Measurements from ENCODE around the gene KRT4.
"Not testable (repeated sequence)": the region's sequence is repeated elsewhere in the genome, so short reads cannot be mapped to it uniquely, and the experiment has no call there.

The KRT4 gene

DNA sequence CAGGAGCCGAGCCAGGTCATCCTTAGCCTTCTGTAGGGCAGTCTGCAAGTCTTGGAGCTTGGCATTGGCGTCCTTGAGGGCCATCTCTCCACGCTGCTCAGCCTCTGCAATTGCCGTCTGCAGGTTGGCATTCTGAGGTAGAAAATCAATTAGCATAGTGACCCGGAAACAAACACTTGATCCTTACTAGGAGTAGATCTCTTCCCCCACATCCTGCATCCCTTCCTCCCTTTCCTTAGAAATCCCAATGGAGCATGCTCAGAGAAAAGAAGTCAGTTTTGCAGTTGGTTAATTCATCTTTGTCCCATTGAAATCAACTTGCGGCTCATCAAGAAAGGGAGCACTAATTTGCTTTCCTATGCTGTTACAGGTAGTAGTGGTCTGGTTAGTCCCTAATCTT, 42.8 kb downstream of the KRT4 start:
- DNase-seq = no peak

DNA sequence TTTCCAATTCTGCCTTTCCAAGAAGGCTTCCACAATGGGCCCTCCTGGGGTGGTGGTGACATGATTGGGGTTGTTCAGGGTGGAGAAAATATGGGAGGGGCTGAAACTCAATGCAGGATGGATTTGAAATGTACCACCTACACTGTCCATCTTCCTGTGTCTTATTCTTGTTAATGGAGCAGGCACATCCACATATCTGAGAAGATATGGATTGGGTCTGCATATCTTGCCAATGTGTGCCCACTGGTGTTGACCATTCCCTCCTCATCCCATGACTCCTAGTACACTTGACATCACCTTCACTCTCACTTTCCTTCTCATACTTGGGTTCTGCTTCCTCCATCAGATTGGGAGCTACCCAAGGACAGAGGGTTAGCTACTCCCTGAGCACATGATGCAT, 44.0 kb downstream of the KRT4 start:
- DNase-seq = no peak

DNA sequence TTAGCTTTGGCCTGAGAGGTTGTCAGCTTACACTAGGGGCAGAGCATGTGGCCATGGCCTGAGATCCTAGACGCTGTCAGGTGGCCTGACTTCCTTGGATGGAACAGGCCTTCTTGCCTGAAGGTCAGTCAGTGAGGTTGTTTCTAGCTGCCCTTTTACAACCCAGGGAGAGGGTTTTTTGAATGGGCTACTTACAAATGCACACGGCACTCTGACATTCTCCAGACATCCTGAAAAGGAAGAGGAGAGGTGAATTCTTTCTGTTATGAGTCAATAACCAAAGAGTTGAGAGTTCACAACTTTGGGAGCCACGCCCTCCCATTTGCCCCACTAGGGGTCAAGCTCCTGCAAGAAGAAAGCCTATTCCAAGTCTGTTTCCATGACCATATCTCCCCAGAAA, 44.6 kb downstream of the KRT4 start:
- DNase-seq = no peak

DNA sequence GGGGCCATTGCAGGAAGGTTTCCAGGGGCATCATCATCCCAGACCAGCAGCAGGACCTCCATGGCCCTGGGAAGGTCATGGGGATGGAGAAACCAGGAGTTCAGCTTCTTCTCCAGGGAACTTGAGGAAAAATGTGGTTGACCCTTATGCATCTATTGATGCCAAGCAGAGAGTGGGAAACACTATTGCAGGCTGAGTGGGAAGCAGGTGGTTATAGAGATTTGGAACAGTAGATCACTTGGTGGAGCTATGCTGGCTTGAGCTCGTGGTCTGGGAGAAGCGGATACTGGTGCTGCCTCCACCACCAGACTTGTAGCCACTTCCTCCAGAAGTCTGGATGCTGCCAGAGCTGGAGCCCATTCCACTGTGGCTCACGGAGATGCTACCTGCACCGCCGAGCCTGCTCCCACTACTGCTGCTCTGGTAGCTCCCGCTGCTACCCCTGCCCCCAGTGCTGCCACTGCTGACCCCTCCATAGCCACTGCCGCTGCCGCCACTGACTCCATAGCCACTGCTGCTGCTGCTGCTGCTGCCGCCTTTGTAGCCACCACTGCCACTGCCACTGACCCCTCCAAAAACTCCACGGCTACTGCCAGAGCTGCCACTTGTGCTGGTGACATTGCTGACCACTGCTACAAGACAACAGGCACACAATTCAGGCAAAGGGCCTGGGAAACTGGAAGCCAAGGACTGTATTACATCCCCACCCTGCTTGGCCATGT, 45.3 kb downstream of the KRT4 start:
- DNase-seq = no peak

DNA sequence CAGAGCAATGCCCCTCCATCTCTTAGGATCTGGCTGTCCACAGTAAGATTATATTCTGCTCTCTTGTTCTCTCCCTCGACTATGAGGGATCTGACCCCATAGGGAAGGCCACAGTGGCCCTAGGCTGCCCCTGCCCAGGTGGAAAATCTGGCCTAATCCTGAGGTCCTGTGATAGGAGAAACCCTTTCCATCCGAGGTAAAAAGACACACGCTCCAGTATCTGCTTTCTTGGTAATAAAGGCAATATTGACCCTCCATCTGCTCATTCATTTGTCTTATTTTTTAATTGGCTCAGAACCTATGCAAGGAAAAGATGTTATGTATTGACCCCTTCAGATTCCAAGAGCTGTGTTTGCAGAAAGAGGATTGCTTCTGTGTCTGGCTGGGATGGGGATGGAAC, 46.5 kb downstream of the KRT4 start:
- DNase-seq = no peak

DNA sequence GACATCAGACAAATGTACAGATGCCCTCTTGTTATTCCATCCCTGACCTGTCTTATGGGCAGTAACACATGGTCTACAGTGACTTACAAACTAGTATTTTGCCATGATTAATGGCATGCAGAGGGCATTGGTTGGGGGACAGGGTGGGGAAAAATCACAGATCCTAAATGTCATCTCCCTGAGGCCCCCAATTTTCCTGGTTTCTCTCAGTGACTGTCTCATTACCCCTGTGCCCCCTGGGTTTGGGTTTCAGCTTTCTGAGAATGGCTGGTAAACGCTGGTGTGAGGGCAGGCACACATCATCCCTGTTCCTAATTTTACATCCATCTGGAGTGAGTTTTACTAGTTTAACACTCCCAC, 46.9 kb downstream of the KRT4 start:
- DNase-seq = no peak

DNA sequence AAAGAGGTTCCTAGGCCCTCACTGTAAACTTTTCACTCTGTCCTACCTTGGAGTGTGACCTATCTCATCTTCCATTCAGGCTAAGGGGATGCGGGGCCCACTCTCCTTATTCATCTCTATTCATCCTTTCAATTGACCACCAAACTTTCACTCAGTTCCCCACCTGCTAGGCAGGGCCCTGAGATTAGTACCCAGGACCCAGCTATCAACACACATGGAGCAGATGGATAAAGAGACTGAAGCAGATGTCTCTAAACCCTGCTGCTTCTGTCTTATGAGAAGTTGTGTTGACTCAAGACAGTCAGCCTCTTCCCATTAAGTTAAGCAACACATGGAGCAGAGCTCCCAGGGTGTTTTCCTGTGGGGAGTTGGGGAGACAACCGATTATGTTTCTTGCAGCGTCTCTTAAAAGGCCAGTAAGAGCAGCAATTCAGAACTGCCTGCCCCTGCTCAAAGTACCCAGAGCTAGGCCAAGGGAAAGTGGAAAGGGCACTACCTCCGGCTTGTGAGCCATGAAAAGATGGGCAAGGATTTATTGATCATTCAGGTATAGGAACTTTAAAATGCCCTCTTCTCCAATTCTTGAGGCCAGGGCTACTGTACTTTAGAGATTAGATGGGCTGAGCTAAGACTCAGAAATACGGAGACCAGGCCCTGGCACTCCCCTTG, 47.4 kb downstream of the KRT4 start:
- DNase-seq = no peak

DNA sequence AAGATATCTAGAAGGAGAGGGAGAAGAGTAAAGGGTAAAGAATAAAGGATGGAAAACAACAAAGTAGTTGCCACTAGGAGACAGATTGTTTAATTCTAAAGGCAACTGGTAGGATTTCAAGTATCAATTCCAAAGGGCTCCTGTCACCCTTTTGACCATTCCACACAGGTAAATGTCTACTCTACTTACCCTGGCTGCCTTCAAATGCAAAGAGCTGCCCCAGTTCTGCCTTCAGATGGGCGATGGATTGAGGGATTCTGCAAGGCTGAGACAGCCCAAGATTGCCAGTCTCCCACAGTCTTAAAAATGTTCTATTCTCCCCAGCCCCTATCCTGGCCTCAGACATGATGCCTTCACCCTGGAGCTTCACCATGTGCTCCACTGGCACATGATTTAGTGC, 48.2 kb downstream of the KRT4 start:
- no peak for DNase-seq

DNA sequence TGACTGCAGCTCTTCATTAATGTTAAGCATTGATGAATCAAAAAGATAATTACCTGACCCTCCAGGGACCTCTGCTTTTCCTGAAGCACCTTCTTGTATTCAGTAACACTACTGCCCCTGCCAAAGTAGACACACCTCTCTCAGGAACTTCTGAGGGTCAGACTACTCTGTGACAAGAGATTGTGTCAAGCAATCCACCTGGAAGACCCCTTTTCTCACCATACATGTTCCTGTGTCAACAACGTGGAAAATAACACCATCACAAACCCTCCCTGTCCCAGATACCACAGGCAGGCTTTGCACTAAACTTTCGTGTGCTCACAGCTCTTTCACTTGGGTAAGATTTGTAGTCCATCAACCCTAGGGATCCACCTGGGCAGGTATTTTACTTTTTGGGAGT, 49.9 kb downstream of the KRT4 start:
- DNase-seq = no peak

DNA sequence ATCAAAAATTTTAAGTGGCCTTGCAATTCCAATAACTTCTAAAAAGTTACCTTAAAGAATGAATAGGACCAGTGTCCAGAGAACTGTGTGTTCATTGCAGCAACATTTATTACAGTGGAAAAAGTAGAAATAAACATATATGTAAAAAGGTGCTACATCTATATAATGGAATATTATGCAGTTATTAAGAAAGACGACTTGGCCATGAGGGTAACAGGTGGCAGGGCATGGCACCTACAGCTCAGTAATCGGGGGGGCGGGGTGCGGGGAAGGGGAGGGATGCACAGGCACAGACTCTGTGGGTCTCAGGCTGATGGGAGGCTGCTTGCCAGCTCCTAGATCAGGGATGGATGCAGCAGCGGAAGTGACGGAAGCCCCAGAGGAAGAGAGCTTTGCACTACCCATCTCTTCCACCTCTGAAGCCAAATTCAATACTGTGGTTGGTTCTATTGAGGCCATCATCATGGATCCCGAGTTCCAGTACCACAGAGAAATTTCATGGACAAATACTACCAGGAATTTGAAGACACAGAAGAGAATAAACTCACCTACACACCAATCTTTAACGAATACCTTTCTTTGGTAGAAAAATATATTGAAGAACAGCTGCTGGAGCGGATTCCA, 50.8 kb downstream of the KRT4 start:
- no peak for DNase-seq

DNA sequence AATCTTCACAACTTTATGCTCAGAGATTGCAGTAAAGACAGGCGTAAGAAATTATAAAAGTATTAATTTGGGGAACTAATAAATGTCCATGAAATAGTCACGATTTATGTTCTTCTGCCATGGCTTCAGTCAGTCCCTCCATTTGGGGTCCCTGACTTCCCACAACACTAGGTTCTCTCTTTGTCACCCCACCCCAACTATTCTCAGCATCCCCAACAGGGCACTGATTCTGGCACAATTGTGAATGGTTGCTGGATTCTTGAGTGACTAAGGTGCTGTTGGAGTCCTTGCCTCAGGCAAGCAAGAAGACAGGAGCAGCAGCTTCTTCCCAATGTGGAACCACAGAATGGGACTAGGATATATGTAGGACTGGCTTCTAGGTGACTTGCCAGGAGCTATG, 52.1 kb downstream of the KRT4 start:
- DNase-seq = no peak

DNA sequence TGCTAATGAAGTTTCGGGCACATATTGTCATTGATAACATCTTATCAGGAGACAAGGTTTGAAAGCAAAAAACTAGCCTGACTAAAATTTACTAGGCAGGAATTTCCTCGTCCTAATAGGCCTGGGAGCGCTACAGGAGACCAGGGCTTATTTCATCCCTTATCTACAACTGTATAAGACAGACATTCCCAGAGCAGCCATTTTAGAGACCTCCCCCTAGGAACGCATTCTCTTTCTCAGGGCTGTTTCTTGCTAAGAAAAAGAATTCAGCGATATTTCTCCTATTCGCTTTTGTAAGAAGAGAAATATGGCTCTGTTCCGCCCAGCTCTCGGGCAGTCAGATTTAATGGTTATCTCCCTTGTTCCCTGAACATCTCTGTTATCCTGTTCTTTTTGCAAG, 52.7 kb downstream of the KRT4 start:
- not testable (repeated sequence) for DNase-seq

DNA sequence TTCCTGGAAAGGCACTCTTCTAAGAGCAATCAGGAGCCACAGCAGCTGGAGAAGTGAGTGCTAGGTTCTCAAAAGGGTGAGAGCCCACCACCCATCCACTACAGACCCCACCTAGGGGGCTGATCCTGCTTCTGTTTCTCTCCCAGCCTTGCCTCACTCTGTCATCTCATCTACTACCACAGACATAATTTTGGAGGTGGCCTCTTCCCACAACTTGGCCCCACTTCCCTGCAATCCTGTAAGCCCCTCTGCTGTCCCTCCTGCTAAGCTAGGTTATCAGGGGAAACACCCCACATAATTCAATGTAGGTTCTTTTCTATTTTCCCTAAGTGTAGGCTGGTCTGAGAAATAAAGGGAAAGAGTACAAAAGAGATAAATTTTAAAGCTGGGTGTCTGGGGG, 53.3 kb downstream of the KRT4 start:
- no peak for DNase-seq

DNA sequence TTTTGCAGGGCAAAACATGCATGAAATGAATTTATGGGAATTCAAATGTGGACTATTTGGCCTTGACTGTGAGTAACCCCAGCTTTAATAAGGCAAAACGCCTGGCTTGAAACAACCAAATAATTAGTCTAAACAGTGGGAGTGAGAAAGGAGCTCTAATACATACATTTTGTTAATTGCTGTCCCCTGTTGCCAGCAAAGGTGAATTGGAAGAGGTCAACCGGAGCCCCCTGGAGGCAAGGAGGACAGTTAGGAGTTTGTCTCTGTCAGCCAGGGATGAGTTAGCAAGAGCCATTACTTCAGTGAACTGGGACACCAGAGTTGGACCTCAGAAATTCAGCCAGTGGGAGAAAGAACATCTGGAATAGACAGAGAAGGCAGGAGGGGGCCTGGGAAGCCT, 54.2 kb downstream of the KRT4 start:
- DNase-seq = no peak

DNA sequence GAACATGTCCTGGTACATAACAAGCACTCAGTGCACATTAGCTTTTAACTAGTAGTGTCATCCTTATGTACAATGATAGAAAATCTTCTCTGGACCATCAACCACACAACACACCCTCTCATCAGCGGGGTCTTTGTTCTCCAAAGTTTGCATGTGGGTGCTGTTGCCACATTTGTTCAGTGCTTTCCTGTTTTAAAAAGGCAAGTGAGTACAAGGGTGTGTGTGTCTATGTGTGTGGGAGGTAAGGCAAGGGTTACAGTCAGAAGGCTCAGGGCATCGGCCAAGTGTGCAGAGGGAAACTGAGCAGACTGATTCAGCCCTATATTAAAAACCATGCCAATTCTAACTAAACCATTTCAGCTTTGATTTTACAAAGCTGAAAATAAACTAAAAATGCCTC, 54.7 kb downstream of the KRT4 start:
- DNase-seq = no peak

DNA sequence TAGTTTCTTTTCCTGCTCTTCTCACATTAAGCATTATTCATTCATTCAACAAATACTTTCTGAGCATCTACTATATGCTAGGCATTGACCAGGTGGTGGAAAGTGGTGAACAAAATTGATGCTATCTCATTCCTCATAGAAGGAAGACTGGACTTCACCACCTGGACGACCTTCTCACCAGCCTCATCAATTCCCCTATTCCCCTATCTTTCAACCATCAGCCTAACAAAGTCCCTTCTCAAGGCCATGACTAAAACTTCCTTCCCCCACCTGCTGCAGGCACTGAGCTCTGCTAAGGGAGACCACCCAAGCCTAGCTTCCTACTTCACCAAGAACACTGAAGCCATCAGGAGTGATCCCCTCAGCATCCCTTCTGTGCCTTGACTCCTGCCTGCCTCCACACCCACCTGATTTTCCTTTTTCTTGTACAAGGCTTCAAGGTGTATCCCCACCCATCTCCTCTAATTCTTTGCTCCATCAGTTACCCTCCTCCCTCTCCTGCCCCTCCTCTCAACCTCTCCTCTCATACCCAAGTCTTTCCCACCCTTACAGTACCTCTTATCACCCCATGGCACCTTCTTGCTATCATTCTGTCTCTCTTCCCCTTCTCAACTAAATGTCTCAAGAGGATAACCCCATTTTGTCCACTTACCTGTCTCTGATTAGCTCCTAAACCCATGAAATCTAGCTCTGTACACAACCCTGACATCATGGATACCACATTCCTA, 56.3 kb downstream of the KRT4 start:
- no peak for DNase-seq

Data from stimulated activated CD4-positive, alpha-beta T cell treated with anti-CD3 and anti-CD28 coated beads, Interleukin-15, amount 100 ng/mL, for 24 hours (primary cell).